AG04450 (cell line): ENCODE results near the gene KCTD21. TPM values are rescaled to one million over a fixed set of nuclear protein-coding genes. Genes with fewer than 3 reads are reported as not detected.
"Not testable (repeated sequence)": the region's sequence is repeated elsewhere in the genome, so short reads cannot be mapped to it uniquely, and the experiment has no call there.

ENCODE experiments used
- CTCF ChIA-PET: fragments of 300-600, 350-600 bp; formaldehyde crosslinking; extraction: SDS; loops from one replicate; lab custom pipeline; 2022; ENCODE audit warnings: antibody characterized with exemption, inconsistent platforms; lab: Charles Lee
- POLR2A ChIA-PET: fragments of 350-600 bp; formaldehyde crosslinking; extraction: SDS; loops from one replicate; lab custom pipeline; 2021; ENCODE audit warnings: antibody characterized with exemption, inconsistent platforms; lab: Yijun Ruan, JAX
- DNase-seq: peaks from one replicate; pipeline ENCODE4 v3.0.0-alpha.2; 2011; ENCODE audit warnings: low read depth, low spot score
- H3K27ac ChIP-seq: one replicate; pipeline ENCODE4 v1.5.1; 2012; ENCODE audit warnings: low read depth, low read length, control low read depth
- H3K27me3 ChIP-seq: one replicate; pipeline ENCODE4 v1.6.0; 2012; ENCODE audit warnings: low read length; ENCODE audit not compliant: control insufficient read depth, insufficient read depth
- H3K4me3 ChIP-seq: 2 replicates; pipeline ENCODE4 v1.5.1; 2011; ENCODE audit warnings: mild to moderate bottlenecking, low read depth, low read length, control low read depth
- H3K9me3 ChIP-seq: 2 replicates; pipeline ENCODE4 v1.5.1; 2012; ENCODE audit warnings: low read length; ENCODE audit not compliant: control insufficient read depth, insufficient read depth
- polyA plus RNA-seq: library from polyadenylated mRNA; depleted of rRNA; stranded (reverse); fragments of >200 nt; gene quantifications from 2 replicates; pipeline ENCODE4 v1.2.3, GENCODE V29; 2011
- TF ChIP-seq, protein P1 (sequence below): IDR thresholded peaks from 2 replicates; pipeline ENCODE4 v1.5.1; 2011; ENCODE audit warnings: low read depth, low read length, control low read depth, inconsistent platforms

Gene KCTD21
- polyA plus RNA-seq, 1 experiment, result 18.4 TPM

DNA sequence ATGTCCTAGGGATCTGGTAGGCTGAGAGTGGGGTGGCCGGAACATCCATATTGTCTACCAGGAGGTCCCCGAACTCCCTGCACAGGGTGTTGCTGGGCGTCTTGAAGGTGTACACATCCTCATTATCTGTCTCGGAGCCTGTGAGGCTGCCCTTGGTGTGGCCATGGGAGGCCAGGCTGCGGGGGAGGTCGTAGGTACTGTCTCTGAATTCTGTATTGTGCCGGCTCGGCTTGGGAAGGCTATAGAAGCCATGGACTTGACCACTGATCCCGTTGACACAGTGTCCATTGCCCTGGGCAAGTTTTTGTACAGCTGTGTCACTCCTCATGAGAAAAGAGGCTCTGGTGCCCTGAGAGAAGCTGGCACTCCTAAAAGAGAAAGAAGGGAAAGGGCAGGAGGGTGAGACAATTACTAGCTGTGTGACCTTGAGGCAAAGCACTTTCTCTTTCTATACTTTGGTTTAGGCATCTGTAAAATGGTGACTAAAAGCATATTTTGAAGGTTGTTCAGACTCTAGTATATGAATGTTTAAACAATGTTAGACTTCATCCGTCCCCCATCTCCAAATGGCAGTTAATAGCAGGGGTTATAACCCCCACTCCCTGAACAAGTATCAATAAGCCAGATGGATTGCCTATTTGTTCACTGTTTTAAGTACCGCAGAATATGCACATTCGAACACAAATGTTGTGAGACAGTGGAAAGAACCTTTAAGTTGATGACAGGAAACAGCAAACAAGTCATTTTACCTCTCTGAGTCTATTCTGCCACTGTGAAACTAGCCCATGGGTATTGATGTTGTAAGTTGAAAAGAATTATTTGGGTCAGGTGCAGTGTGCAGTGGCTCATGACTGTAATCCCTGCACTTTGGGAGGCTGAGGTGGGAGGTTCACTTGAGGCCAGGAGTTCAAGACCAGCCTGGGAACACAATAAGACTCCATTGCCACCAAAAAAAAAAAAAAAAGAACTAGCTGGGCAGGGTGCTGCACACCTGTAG, 38.6 kb upstream of the KCTD21 start:
- Histone ChIP-seq H3K9me3 (no peaks in the 10 kb centered on the region), H3K4me3 (no peak overlapping the region), H3K27ac (no peak overlapping the region), H3K27me3 (no peaks in the 10 kb centered on the region)
- POLR2A ChIA-PET, result no interaction called here
- no peak for DNase-seq
- TF ChIP-seq, protein P1, sequence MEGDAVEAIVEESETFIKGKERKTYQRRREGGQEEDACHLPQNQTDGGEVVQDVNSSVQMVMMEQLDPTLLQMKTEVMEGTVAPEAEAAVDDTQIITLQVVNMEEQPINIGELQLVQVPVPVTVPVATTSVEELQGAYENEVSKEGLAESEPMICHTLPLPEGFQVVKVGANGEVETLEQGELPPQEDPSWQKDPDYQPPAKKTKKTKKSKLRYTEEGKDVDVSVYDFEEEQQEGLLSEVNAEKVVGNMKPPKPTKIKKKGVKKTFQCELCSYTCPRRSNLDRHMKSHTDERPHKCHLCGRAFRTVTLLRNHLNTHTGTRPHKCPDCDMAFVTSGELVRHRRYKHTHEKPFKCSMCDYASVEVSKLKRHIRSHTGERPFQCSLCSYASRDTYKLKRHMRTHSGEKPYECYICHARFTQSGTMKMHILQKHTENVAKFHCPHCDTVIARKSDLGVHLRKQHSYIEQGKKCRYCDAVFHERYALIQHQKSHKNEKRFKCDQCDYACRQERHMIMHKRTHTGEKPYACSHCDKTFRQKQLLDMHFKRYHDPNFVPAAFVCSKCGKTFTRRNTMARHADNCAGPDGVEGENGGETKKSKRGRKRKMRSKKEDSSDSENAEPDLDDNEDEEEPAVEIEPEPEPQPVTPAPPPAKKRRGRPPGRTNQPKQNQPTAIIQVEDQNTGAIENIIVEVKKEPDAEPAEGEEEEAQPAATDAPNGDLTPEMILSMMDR, result no peak
- CTCF ChIA-PET, result interaction anchor here (0.8 to 6.5 kb wide), 6 partner anchors 38 to 359 kb away, joined by 3 to 89 read pairs (median 6); no protein-coding TSS in a partner anchor

DNA sequence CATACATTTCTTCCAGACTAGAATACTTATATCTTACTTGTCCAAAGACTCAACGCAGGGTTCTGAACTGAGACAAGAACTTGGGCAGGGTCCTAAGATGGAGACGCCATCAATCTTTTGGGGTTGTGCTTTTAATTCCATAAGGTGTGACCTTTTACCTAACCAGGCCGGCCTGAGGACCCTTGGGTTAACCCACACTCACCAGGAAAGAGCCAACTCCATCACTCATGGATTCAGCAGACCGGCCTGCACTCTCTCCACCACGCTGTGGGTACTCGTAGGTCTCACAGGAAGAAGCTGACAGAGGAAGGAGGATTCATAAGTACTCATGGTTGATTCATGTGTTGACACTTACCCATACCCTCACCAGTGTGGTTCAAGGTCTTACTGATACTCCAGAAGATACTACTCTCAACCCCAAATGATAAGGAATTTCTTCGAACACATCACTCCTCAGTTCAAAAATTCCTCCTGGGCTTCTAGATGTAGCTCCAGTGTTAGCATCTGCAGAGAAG, 36.5 kb upstream of the KCTD21 start:
- H3K9me3 ChIP-seq, result no peaks in the 10 kb centered on the region
- TF ChIP-seq, protein P1, result no peak
- no peak overlapping the region for H3K4me3 ChIP-seq
- ChIA-PET CTCF (interaction anchor here (6.5 kb wide), 1 partner anchor 341 kb away, joined by 89 read pairs; no protein-coding TSS in a partner anchor), POLR2A (no interaction called here)
- H3K27ac ChIP-seq, result no peak overlapping the region
- DNase-seq, result no peak
- H3K27me3 ChIP-seq, result no peaks in the 10 kb centered on the region

DNA sequence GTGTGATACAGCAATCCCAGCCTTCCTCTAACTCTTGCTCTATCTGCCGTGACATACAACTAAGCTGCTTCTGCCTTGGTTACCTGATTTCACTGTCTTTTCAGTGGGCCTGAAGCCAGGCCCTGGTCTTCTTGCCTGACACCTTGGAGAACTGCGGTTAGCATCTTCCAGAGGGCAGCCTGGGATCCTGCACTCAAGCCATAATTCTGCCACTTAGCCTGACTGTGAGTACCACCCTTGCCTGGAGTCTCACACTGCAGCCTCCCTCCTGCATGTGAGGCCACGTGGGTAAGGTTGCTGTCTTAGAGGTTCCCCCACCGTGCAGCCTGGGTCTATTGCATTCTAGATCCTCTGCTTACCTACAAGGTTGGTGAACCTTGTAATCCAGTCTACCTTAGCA, 36.1 kb upstream of the KCTD21 start:
- H3K4me3 ChIP-seq, result no peak overlapping the region
- H3K27ac ChIP-seq, result no peak overlapping the region
- CTCF ChIA-PET, result interaction anchor here (6.5 kb wide), 1 partner anchor 341 kb away, joined by 89 read pairs; no protein-coding TSS in a partner anchor
- DNase-seq, result no peak
- no peaks in the 10 kb centered on the region for H3K27me3 ChIP-seq
- no peaks in the 10 kb centered on the region for H3K9me3 ChIP-seq
- POLR2A ChIA-PET, result no interaction called here
- TF ChIP-seq, protein P1, result no peak

DNA sequence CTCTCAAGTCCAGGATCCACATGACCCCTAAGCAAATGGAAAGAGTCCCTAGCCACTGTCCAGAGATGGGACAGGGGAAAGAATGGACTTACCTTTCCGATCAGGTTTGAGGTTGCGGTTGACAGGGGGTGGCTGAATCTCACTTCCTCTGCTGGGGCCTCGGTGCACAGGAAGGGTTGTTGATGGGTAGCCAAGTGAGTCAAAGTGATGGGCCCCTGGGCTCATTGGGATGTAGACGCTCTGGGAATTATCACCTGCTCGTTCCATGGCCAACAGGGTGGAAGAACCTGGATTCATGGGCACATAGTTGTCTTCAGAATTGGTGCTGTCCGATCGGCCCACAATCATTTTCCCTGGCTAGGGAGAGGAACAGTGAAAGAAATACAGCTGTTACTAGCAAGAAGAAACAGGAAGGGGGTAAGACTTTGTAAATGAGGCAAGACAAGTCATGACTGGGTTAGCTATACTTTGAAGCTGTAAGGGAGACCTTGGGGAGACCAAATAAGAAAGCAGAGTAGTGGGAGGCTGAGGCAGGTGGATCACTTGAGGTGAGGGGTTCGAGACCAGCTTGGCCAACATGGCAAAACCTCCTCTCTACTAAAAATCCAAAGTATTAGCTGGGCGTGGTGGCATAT, 35.0 kb upstream of the KCTD21 start:
- TF ChIP-seq, protein P1, result no peak
- ChIA-PET POLR2A (no interaction called here), CTCF (interaction anchor here (6.5 kb wide), 1 partner anchor 342 kb away, joined by 89 read pairs; no protein-coding TSS in a partner anchor)
- H3K27me3 ChIP-seq, result no peaks in the 10 kb centered on the region
- no peak overlapping the region for H3K4me3 ChIP-seq
- DNase-seq, result no peak
- no peak overlapping the region for H3K27ac ChIP-seq
- no peaks in the 10 kb centered on the region for H3K9me3 ChIP-seq

DNA sequence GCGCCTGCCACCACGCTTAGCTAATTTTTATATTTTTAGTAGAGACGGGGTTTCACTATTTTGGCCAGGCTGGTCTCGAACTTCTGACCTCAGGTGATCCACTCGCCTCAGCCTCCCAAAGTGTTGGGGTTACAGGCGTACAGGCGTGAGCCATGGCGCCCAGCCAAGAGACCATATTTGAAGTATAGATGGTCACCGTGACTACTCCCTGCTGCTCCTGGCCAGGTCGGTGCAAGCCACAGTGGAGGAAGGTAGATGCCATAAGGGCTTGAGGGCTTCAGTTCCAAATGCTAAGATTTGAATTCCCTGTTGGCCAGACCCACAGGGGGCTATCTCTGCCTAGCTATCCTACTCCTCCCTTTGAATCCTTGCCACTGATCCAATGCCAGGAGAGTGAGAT, 34.3 kb upstream of the KCTD21 start:
- ChIA-PET POLR2A (interaction anchor here (1.0 kb wide), 1 partner anchor 202 kb away, joined by 3 read pairs; no protein-coding TSS in a partner anchor), CTCF (interaction anchor here (6.5 kb wide), 1 partner anchor 343 kb away, joined by 89 read pairs; no protein-coding TSS in a partner anchor)
- not testable (repeated sequence) for DNase-seq, H3K4me3 ChIP-seq, H3K27ac ChIP-seq, H3K9me3 ChIP-seq, H3K27me3 ChIP-seq
